Liver (tissue), 9 donors: ENCODE data around the gene OIT3. TPM values are rescaled to one million over a fixed set of nuclear protein-coding genes. Genes with fewer than 3 reads are reported as not detected.

Source experiments
- DNase-seq: peaks from one replicate; pipeline ENCODE4 v3.0.0-alpha.2; 2017; ENCODE audit warnings: low spot score
- H3K27ac ChIP-seq, 2 donors: one replicate each; pipeline ENCODE4 v1.7.0; 2013; ENCODE audit warnings: inconsistent platforms in 2 of 2, low read length in 2 of 2, control low read depth in 1 of 2, low read depth in 1 of 2, mild to moderate bottlenecking in 1 of 2
- H3K27me3 ChIP-seq, 4 donors: one replicate each; pipeline versions ENCODE4 v1.6.1 to v1.7.0; 2013; ENCODE audit warnings: low read length in 3 of 4, inconsistent platforms in 1 of 4, mild to moderate bottlenecking in 1 of 4, moderate library complexity in 1 of 4; ENCODE audit not compliant: control insufficient read depth in 4 of 4, insufficient read depth in 4 of 4
- H3K36me3 ChIP-seq, 4 donors: one replicate each; pipeline versions ENCODE4 v1.6.1 to v1.7.0; 2013; ENCODE audit warnings: low read length in 3 of 4, mild to moderate bottlenecking in 3 of 4, low read depth in 1 of 4, moderate library complexity in 1 of 4; ENCODE audit not compliant: control insufficient read depth in 4 of 4, insufficient read depth in 3 of 4
- H3K4me1 ChIP-seq, 4 donors: one replicate each; pipeline versions ENCODE4 v1.6.1 to v1.7.0; 2013; ENCODE audit warnings: low read length in 3 of 4, mild to moderate bottlenecking in 3 of 4, moderate library complexity in 1 of 4; ENCODE audit not compliant: control insufficient read depth in 4 of 4, insufficient read depth in 4 of 4
- H3K4me3 ChIP-seq, 3 donors: one replicate each; pipeline versions ENCODE4 v1.6.1 to v1.7.0; 2013; ENCODE audit warnings: low read length in 3 of 3, control low read depth in 1 of 3, low read depth in 1 of 3, mild to moderate bottlenecking in 1 of 3
- H3K9ac ChIP-seq, 2 donors: one replicate each; pipeline ENCODE4 v1.7.0; 2013; ENCODE audit warnings: low read length in 2 of 2, mild to moderate bottlenecking in 2 of 2, moderate library complexity in 2 of 2, control low read depth in 1 of 2, low read depth in 1 of 2
- H3K9me3 ChIP-seq, 4 donors: one replicate each; pipeline versions ENCODE4 v1.6.1 to v1.7.0; 2013; ENCODE audit warnings: low read length in 3 of 4; ENCODE audit not compliant: control insufficient read depth in 4 of 4
- ATF3 ChIP-seq: IDR thresholded peaks from 2 replicates; pipeline ENCODE4 v1.6.1; 2016; ENCODE audit warnings: antibody characterized with exemption
- EGR1 ChIP-seq, 2 donors: IDR thresholded peaks; 2 replicates each; pipeline ENCODE4 v1.6.1; 2016 to 2018; ENCODE audit warnings: antibody characterized with exemption in 2 of 2, low read depth in 2 of 2
- FOXA1 ChIP-seq: IDR thresholded peaks from 2 replicates; pipeline ENCODE4 v1.6.1; 2016; ENCODE audit warnings: antibody characterized with exemption
- FOXA2 ChIP-seq: IDR thresholded peaks from 2 replicates; pipeline ENCODE4 v1.6.1; 2016; ENCODE audit warnings: antibody characterized with exemption
- GABPA ChIP-seq, 2 donors: IDR thresholded peaks in 1 of 2; conservative IDR thresholded peaks in 1 of 2; 2 replicates each; pipeline ENCODE4 v1.6.1; 2016; ENCODE audit warnings: antibody characterized with exemption in 2 of 2, mild to moderate bottlenecking in 1 of 2, moderate library complexity in 1 of 2
- HNF4A ChIP-seq, 2 donors: conservative IDR thresholded peaks; 2 replicates each; pipeline ENCODE4 v1.6.1; 2016; ENCODE audit warnings: antibody characterized with exemption in 2 of 2, mild to moderate bottlenecking in 2 of 2
- JUND ChIP-seq, 2 donors: IDR thresholded peaks; 2 replicates each; pipeline ENCODE4 v1.6.1; 2016; ENCODE audit warnings: antibody characterized with exemption in 2 of 2
- MAX ChIP-seq: IDR thresholded peaks from 2 replicates; pipeline ENCODE4 v1.6.1; 2016; ENCODE audit warnings: antibody characterized with exemption
- NR2F2 ChIP-seq: IDR thresholded peaks from 2 replicates; pipeline ENCODE4 v1.6.1; 2016; ENCODE audit warnings: antibody characterized with exemption
- RAD21 ChIP-seq, 2 donors: IDR thresholded peaks; 2 replicates each; pipeline ENCODE4 v1.6.1; 2016; ENCODE audit warnings: antibody characterized with exemption in 2 of 2, mild to moderate bottlenecking in 2 of 2
- RXRA ChIP-seq, 2 donors: IDR thresholded peaks; 2 replicates each; pipeline ENCODE4 v1.6.1; 2017 to 2018; ENCODE audit warnings: antibody characterized with exemption in 2 of 2, mild to moderate bottlenecking in 1 of 2
- SP1 ChIP-seq: IDR thresholded peaks from 2 replicates; pipeline ENCODE4 v1.6.1; 2018; ENCODE audit warnings: antibody characterized with exemption, mild to moderate bottlenecking
- TAF1 ChIP-seq: conservative IDR thresholded peaks from 2 replicates; pipeline ENCODE4 v1.6.1; 2016; ENCODE audit warnings: antibody characterized with exemption, mild to moderate bottlenecking
- YY1 ChIP-seq: IDR thresholded peaks from 2 replicates; pipeline ENCODE4 v1.6.1; 2016; ENCODE audit warnings: antibody characterized with exemption, mild to moderate bottlenecking
- ZBTB33 ChIP-seq: IDR thresholded peaks from 2 replicates; pipeline ENCODE4 v1.6.1; 2016; ENCODE audit warnings: antibody characterized with exemption
- WGBS: extraction: QIAGEN DNeasy Blood & Tissue Kit; methylation state at CpG from one replicate; pipeline ENCODE4 v1.1.7; 2013; 5-methylcytosine and 5-hydroxymethylcytosine counted together
- polyA plus RNA-seq, 2 donors: library from polyadenylated mRNA; stranded (reverse) in 1 of 2; unstranded in 1 of 2; fragments of 200-250 nt in 1 of 2; fragments of >200 nt in 1 of 2; fragmentation: Nextera tagmentation in 1 of 2; extraction: Ambion mirVana in 1 of 2; gene quantifications; one replicate each; pipeline versions ENCODE4 v1.2.1 to v1.2.3, GENCODE V29; 2013 to 2015
- total RNA-seq, 2 donors: library from RNA; depleted of rRNA; stranded (reverse); fragments of >200 nt; gene quantifications; one replicate each; pipeline ENCODE4 v1.2.3, GENCODE V29; 2014
- TF ChIP-seq, protein P1 (sequence below): IDR thresholded peaks from 2 replicates; pipeline ENCODE4 v1.6.1; 2016; ENCODE audit warnings: antibody characterized with exemption, mild to moderate bottlenecking
- TF ChIP-seq, protein P2 (sequence below): fragments of 150-350 bp; IDR thresholded peaks from 2 replicates; pipeline ENCODE4 v1.5.1; 2017; ENCODE audit warnings: improper control_type of control experiment, low read depth, low read length; ENCODE audit not compliant: missing input control
- donor health status: healthy.
- donor health status: healthy.
- donor health status: healthy.
- donor health status: healthy.
- donor health status: healthy.

OIT3 gene
- total and polyA plus RNA-seq, 4 donors = 19.0 to 84.8 (median 59.8) TPM

- H3K9me3 ChIP-seq = no peaks in the 10 kb centered on the region
- H3K4me3 ChIP-seq = no peak overlapping the region
- no peak for TF ChIP-seq TAF1
- no peak for TF ChIP-seq ZBTB33
- TF ChIP-seq SP1 = no peak
- no peak for TF ChIP-seq HNF4A (conservative IDR thresholded peaks at IDR 0.05)
- no peak for TF ChIP-seq GABPA (IDR thresholded peaks at IDR 0.05 in 1 of 2, conservative IDR thresholded peaks at IDR 0.05 in 1 of 2)
- no peak for TF ChIP-seq NR2F2
- TF ChIP-seq EGR1 (IDR thresholded peaks at IDR 0.05; ENCODE audit: low read depth in 2 of 2) = no peak
- TF ChIP-seq RXRA (IDR thresholded peaks at IDR 0.05) = no peak
- TF ChIP-seq, protein P1, sequence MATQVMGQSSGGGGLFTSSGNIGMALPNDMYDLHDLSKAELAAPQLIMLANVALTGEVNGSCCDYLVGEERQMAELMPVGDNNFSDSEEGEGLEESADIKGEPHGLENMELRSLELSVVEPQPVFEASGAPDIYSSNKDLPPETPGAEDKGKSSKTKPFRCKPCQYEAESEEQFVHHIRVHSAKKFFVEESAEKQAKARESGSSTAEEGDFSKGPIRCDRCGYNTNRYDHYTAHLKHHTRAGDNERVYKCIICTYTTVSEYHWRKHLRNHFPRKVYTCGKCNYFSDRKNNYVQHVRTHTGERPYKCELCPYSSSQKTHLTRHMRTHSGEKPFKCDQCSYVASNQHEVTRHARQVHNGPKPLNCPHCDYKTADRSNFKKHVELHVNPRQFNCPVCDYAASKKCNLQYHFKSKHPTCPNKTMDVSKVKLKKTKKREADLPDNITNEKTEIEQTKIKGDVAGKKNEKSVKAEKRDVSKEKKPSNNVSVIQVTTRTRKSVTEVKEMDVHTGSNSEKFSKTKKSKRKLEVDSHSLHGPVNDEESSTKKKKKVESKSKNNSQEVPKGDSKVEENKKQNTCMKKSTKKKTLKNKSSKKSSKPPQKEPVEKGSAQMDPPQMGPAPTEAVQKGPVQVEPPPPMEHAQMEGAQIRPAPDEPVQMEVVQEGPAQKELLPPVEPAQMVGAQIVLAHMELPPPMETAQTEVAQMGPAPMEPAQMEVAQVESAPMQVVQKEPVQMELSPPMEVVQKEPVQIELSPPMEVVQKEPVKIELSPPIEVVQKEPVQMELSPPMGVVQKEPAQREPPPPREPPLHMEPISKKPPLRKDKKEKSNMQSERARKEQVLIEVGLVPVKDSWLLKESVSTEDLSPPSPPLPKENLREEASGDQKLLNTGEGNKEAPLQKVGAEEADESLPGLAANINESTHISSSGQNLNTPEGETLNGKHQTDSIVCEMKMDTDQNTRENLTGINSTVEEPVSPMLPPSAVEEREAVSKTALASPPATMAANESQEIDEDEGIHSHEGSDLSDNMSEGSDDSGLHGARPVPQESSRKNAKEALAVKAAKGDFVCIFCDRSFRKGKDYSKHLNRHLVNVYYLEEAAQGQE = no peak
- no peak for TF ChIP-seq FOXA1
- TF ChIP-seq ATF3 = no peak
- no peak for TF ChIP-seq RAD21 (IDR thresholded peaks at IDR 0.05)
- TF ChIP-seq, protein P2, sequence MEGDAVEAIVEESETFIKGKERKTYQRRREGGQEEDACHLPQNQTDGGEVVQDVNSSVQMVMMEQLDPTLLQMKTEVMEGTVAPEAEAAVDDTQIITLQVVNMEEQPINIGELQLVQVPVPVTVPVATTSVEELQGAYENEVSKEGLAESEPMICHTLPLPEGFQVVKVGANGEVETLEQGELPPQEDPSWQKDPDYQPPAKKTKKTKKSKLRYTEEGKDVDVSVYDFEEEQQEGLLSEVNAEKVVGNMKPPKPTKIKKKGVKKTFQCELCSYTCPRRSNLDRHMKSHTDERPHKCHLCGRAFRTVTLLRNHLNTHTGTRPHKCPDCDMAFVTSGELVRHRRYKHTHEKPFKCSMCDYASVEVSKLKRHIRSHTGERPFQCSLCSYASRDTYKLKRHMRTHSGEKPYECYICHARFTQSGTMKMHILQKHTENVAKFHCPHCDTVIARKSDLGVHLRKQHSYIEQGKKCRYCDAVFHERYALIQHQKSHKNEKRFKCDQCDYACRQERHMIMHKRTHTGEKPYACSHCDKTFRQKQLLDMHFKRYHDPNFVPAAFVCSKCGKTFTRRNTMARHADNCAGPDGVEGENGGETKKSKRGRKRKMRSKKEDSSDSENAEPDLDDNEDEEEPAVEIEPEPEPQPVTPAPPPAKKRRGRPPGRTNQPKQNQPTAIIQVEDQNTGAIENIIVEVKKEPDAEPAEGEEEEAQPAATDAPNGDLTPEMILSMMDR = no peak
- TF ChIP-seq YY1 = no peak
- no peak for TF ChIP-seq MAX
- TF ChIP-seq JUND (IDR thresholded peaks at IDR 0.05) = no peak
- TF ChIP-seq FOXA2 = no peak
- H3K9ac ChIP-seq = no peak overlapping the region
- H3K27ac ChIP-seq = no peak overlapping the region
- no peaks in the 10 kb centered on the region for H3K4me1 ChIP-seq
- no peak for DNase-seq
- H3K27me3 ChIP-seq = no peaks in the 10 kb centered on the region
- peaks cover 0 to 4% (median 0%) of the 10 kb centered on the region in 4 donors for H3K36me3 ChIP-seq
- 88% methylated on average over 2 of the region's 2 CpGs for WGBS
Observed at GRCh38 chr10:72855790-72856189, 37.7 kb upstream of the OIT3 start.

DNA sequence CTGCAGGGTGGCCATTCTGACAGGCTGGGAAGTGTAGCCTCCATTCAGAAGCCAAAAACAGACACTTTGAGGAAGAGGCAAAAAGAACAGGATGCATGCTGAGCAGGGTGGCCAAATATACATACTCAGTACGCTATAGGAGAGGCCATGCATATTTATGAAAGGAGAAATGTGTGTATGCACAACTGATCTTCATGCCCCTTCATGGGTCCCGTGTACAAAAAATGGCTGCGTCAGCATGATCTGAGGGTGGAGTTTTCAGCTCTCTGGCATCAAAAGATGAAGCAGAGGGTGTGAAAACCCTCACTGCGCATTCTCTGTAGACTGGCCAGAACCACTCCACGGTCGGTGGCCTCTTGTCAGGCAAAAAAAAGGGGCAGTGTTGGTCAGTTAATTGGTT is 35.5 kb upstream of the OIT3 start:
- Histone ChIP-seq H3K4me1 (no peaks in the 10 kb centered on the region), H3K4me3 (no peak overlapping the region), H3K9ac (no peak overlapping the region), H3K9me3 (no peaks in the 10 kb centered on the region), H3K27ac (no peak overlapping the region), H3K27me3 (no peaks in the 10 kb centered on the region), H3K36me3 (peaks cover 0 to 6% (median 3%) of the 10 kb centered on the region in 4 donors)
- no peak for DNase-seq
- 95% methylated on average over 6 of the region's 6 CpGs for WGBS
- TF ChIP-seq YY1 = no peak
- TF ChIP-seq, protein P2 = no peak
- TF ChIP-seq, protein P1 = no peak
- no peak for TF ChIP-seq JUND (IDR thresholded peaks at IDR 0.05)
- TF ChIP-seq NR2F2 = no peak
- no peak for TF ChIP-seq RXRA (IDR thresholded peaks at IDR 0.05)
- no peak for TF ChIP-seq FOXA1
- TF ChIP-seq MAX = no peak
- no peak for TF ChIP-seq HNF4A (conservative IDR thresholded peaks at IDR 0.05)
- TF ChIP-seq SP1 = no peak
- TF ChIP-seq TAF1 = no peak
